ENCODE results near the gene BRMS1. TPM values are rescaled to one million over a fixed set of nuclear protein-coding genes. Genes with fewer than 3 reads are reported as not detected.

Gene BRMS1
- polyA plus RNA-seq, 1 donor (not counting 4 experiments of a cell fraction or from before 2014, with no cell fraction given) = 61.4 TPM

GRCh38 chr11:66346476-66347424 lies 1.8 kb upstream of the BRMS1 start:
- DNase-seq (ENCODE audit: low read depth, low spot score) (no peak), FAIRE-seq (no peak)
- Histone ChIP-seq H3K9me1 (ENCODE audit: control insufficient read depth, extremely low read depth, insufficient read depth, low read length) (no peaks in the 10 kb centered on the region), H3K27me3 (ENCODE audit: control insufficient read depth, extremely low read depth, insufficient read depth, low read length) (no peaks in the 10 kb centered on the region), H3K4me2 (ENCODE audit: control insufficient read depth, extremely low read depth, insufficient read depth, low read depth, low read length) (peak overlapping the region; percentile 96), H3K36me3 (ENCODE audit: control insufficient read depth in 2 of 2, extremely low read depth in 1 of 2, insufficient read depth in 2 of 2, low read length in 2 of 2) (peaks cover 0 to 4% of the 10 kb centered on the region in 2 experiments), H3K27ac (ENCODE audit: control insufficient read depth, insufficient read depth, low read length) (no peak overlapping the region), H3K9me3 (ENCODE audit: control insufficient read depth, low read depth, low read length) (no peaks in the 10 kb centered on the region), H2AFZ (ENCODE audit: control insufficient read depth, low read length) (peak overlapping the region; percentile 96), H3K9ac (ENCODE audit: control insufficient read depth, extremely low read depth, insufficient read depth, low read length) (peak overlapping the region; percentile 75), H3K79me2 (ENCODE audit: control insufficient read depth, insufficient read depth, low read length) (peaks cover 30% of the 10 kb centered on the region), H4K20me1 (ENCODE audit: control insufficient read depth, extremely low read depth, insufficient read depth, low read length) (no peaks in the 10 kb centered on the region), H3K4me3 (ENCODE audit: control insufficient read depth in 2 of 3, extremely low read depth in 1 of 3, insufficient read depth in 2 of 3, low read depth in 1 of 3, low read length in 3 of 3) (peak overlapping the region; percentile 80 to 88 (median 81)), H3K4me1 (ENCODE audit: control insufficient read depth, extremely low read depth, insufficient read depth, low read length) (peaks cover 31% of the 10 kb centered on the region)
- TF ChIP-seq CTCF (optimal IDR thresholded peaks at IDR 0.05 in 1 of 3, IDR thresholded peaks at IDR 0.05 in 1 of 3, conservative IDR thresholded peaks at IDR 0.05 in 1 of 3; ENCODE audit: extremely low read depth in 1 of 3, insufficient read depth in 2 of 3, low read length in 3 of 3) (peak in 1 of 3 experiments; percentile 2), EZH2 (IDR thresholded peaks at IDR 0.05; ENCODE audit: low read length) (no peak)
- dilution Hi-C loops (cut with MboI; ENCODE audit: extremely low pct_ligation_motif_present, low sequenced_read_pairs) = no loop called here

GRCh38 chr11:66345316-66345649 lies 379 bp upstream of the BRMS1 start:
- Histone ChIP-seq H3K4me2 (ENCODE audit: control insufficient read depth, extremely low read depth, insufficient read depth, low read depth, low read length) (peak overlapping the region; percentile 96), H3K27me3 (ENCODE audit: control insufficient read depth, extremely low read depth, insufficient read depth, low read length) (no peaks in the 10 kb centered on the region), H3K9me1 (ENCODE audit: control insufficient read depth, extremely low read depth, insufficient read depth, low read length) (no peaks in the 10 kb centered on the region), H3K79me2 (ENCODE audit: control insufficient read depth, insufficient read depth, low read length) (peaks cover 33% of the 10 kb centered on the region), H3K36me3 (ENCODE audit: control insufficient read depth in 2 of 2, extremely low read depth in 1 of 2, insufficient read depth in 2 of 2, low read length in 2 of 2) (peaks cover 12 to 13% of the 10 kb centered on the region in 2 experiments), H3K27ac (ENCODE audit: control insufficient read depth, insufficient read depth, low read length) (peak overlapping the region; percentile 79), H2AFZ (ENCODE audit: control insufficient read depth, low read length) (peak overlapping the region; percentile 86), H3K9me3 (ENCODE audit: control insufficient read depth, low read depth, low read length) (no peaks in the 10 kb centered on the region), H3K9ac (ENCODE audit: control insufficient read depth, extremely low read depth, insufficient read depth, low read length) (peak overlapping the region; percentile 89), H3K4me3 (ENCODE audit: control insufficient read depth in 2 of 3, extremely low read depth in 1 of 3, insufficient read depth in 2 of 3, low read depth in 1 of 3, low read length in 3 of 3) (peak overlapping the region; percentile 70 to 95 (median 91)), H4K20me1 (ENCODE audit: control insufficient read depth, extremely low read depth, insufficient read depth, low read length) (no peaks in the 10 kb centered on the region), H3K4me1 (ENCODE audit: control insufficient read depth, extremely low read depth, insufficient read depth, low read length) (peaks cover 31% of the 10 kb centered on the region)
- no peak for TF ChIP-seq EZH2 (IDR thresholded peaks at IDR 0.05; ENCODE audit: low read length)
- no peak for TF ChIP-seq CTCF (optimal IDR thresholded peaks at IDR 0.05 in 1 of 3, IDR thresholded peaks at IDR 0.05 in 1 of 3, conservative IDR thresholded peaks at IDR 0.05 in 1 of 3; ENCODE audit: extremely low read depth in 1 of 3, insufficient read depth in 2 of 3, low read length in 3 of 3)
- no peak for FAIRE-seq
- DNase-seq (ENCODE audit: low read depth, low spot score) = no peak
- dilution Hi-C loops (cut with MboI; ENCODE audit: extremely low pct_ligation_motif_present, low sequenced_read_pairs) = no loop called here
